Activated B cell treated with CpG ODN at 0.5 μM for 24 hours (primary cell): ENCODE measurements around the gene LSR. TPM values are rescaled to one million over a fixed set of nuclear protein-coding genes. Genes with fewer than 3 reads are reported as not detected.

Experiments used
- ATAC-seq: fragments of 200-7000 bp; cut with Tn5 transposase; one replicate; pipeline ENCODE4 v1.10.0; 2021; ENCODE audit warnings: low read depth, mild to moderate bottlenecking, moderate library complexity
- CTCF ChIA-PET: fragments of 350-600 bp; sonication (Branson Sonifier 250); formaldehyde crosslinking; loops from one replicate; lab custom pipeline; 2021; ENCODE audit warnings: antibody characterized with exemption; lab: Charles Lee
- POLR2A ChIA-PET: fragments of 350-600 bp; sonication (Branson Sonifier 250); formaldehyde crosslinking; loops from one replicate; lab custom pipeline; 2021; ENCODE audit warnings: antibody characterized with exemption; lab: Charles Lee
- DNase-seq: peaks from one replicate; pipeline ENCODE4 v3.0.0; 2022
- H3K27ac Mint-ChIP-seq: one replicate; pipeline ENCODE4 v1.8.0; 2020; ENCODE audit warnings: mixed read lengths
- H3K27me3 Mint-ChIP-seq: one replicate; pipeline ENCODE4 v1.8.0; 2021; ENCODE audit warnings: mixed read lengths
- H3K36me3 Mint-ChIP-seq: one replicate; pipeline ENCODE4 v1.8.0; 2021; ENCODE audit warnings: low read depth, mixed read lengths
- H3K4me1 Mint-ChIP-seq: one replicate; pipeline ENCODE4 v1.8.0; 2021; ENCODE audit warnings: mixed read lengths
- H3K4me3 Mint-ChIP-seq: one replicate; pipeline ENCODE4 v1.8.0; 2020; ENCODE audit warnings: mild to moderate bottlenecking, mixed read lengths
- H3K9me3 Mint-ChIP-seq: one replicate; pipeline ENCODE4 v1.8.0; 2020; ENCODE audit warnings: mixed read lengths
- intact Hi-C: fragments of 100-400 bp; cut with micrococcal nuclease; formaldehyde crosslinking; loops from one replicate; pipeline ENCODE4 v1.15.1; 2024
- total RNA-seq: library from RNA; stranded (reverse); gene quantifications from 2 replicates; pipeline ENCODE4 v1.2.3, GENCODE V29; 2022
- TF ChIP-seq, protein P1 (sequence below): fragments of 200-600 bp; IDR thresholded peaks from one replicate; pipeline ENCODE4 v1.8.0; 2022; ENCODE audit warnings: antibody characterized with exemption, mild to moderate bottlenecking

Gene LSR
- total RNA-seq, 1 donor from 2014 or later = 18.0 TPM

GRCh38 chr19:35315883-35316282 lies 67.1 kb downstream of the LSR start:
- H3K36me3 Mint-ChIP-seq = no peaks in the 10 kb centered on the region
- H3K9me3 Mint-ChIP-seq = no peaks in the 10 kb centered on the region
- ChIA-PET POLR2A (interaction anchor here (1.0 to 11.0 kb wide), 3 partner anchors 16 to 41 kb away, joined by 3 to 304 read pairs (median 124); partner anchors contain the start of genes CD22 and FFAR1), CTCF (interaction anchor here (0.7 to 1.8 kb wide), 5 partner anchors 9 to 179 kb away, joined by 3 to 4 read pairs (median 4); no protein-coding TSS in a partner anchor)
- intact Hi-C loops = no loop called here
- ATAC-seq (no peak), DNase-seq (no peak)
- no peaks in the 10 kb centered on the region for H3K27me3 Mint-ChIP-seq
- H3K4me3 Mint-ChIP-seq = peak overlapping the region; percentile 2
- H3K27ac Mint-ChIP-seq = no peak overlapping the region
- TF ChIP-seq, protein P1, sequence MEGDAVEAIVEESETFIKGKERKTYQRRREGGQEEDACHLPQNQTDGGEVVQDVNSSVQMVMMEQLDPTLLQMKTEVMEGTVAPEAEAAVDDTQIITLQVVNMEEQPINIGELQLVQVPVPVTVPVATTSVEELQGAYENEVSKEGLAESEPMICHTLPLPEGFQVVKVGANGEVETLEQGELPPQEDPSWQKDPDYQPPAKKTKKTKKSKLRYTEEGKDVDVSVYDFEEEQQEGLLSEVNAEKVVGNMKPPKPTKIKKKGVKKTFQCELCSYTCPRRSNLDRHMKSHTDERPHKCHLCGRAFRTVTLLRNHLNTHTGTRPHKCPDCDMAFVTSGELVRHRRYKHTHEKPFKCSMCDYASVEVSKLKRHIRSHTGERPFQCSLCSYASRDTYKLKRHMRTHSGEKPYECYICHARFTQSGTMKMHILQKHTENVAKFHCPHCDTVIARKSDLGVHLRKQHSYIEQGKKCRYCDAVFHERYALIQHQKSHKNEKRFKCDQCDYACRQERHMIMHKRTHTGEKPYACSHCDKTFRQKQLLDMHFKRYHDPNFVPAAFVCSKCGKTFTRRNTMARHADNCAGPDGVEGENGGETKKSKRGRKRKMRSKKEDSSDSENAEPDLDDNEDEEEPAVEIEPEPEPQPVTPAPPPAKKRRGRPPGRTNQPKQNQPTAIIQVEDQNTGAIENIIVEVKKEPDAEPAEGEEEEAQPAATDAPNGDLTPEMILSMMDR = no peak
- peaks cover 76% of the 10 kb centered on the region for H3K4me1 Mint-ChIP-seq

- intact Hi-C loops = no loop called here
- peak; percentile 19 for ATAC-seq
These were observed 67.8 kb downstream of the LSR start for GRCh38 chr19:35316560-35316959.

More at GRCh38 chr19:35316560-35316959, 67.8 kb downstream of the LSR start:
- TF ChIP-seq, protein P1 = no peak
- Mint-ChIP-seq H3K9me3 (no peaks in the 10 kb centered on the region), H3K27ac (peak overlapping the region; percentile 96), H3K27me3 (no peaks in the 10 kb centered on the region), H3K36me3 (no peaks in the 10 kb centered on the region), H3K4me3 (peak overlapping the region; percentile 51), H3K4me1 (peaks cover 82% of the 10 kb centered on the region)
- DNase-seq = no peak
- ChIA-PET CTCF (interaction anchor here (1.2 to 1.8 kb wide), 2 partner anchors 17 to 179 kb away, joined by 3 to 4 read pairs; no protein-coding TSS in a partner anchor), POLR2A (interaction anchor here (0.9 to 11.0 kb wide), 6 partner anchors 10 to 146 kb away, joined by 3 to 304 read pairs (median 5); partner anchors contain the start of genes CD22 and FFAR1)

Other genes starting within 250 kb of the LSR start
- gene GRAMD1A, start 248.7 kb upstream of the LSR start, total RNA-seq = 52.9 and 54.4 TPM in 2 replicates
- gene SCN1B, start 218.5 kb upstream of the LSR start, total RNA-seq = 0.34 and 0.47 TPM in 2 replicates
- gene HPN, start 207.3 kb upstream of the LSR start, total RNA-seq = not detected in 2 replicates
- gene FXYD3, start 133.2 kb upstream of the LSR start, total RNA-seq = not detected in 2 replicates
- not detected in 2 replicates for gene LGI4, start 113.9 kb upstream of the LSR start, total RNA-seq
- gene FXYD1, start 110.2 kb upstream of the LSR start, total RNA-seq = 1.1 TPM in 2 replicates
- gene FXYD7, start 105.7 kb upstream of the LSR start, total RNA-seq = 2.2 and 3.0 TPM in 2 replicates
- 103 and 125 TPM in 2 replicates for gene FXYD5, start 94.3 kb upstream of the LSR start, total RNA-seq
- not detected in 2 replicates for gene FAM187B, start 20.3 kb upstream of the LSR start, total RNA-seq
- gene USF2, start 20.0 kb downstream of the LSR start, total RNA-seq = 233 and 236 TPM in 2 replicates
- gene HAMP, start 33.5 kb downstream of the LSR start, total RNA-seq = 1.3 and 2.2 TPM in 2 replicates
- 0.22 and 0.31 TPM in 2 replicates for gene MAG, start 43.2 kb downstream of the LSR start, total RNA-seq
- 920 and 1,096 TPM in 2 replicates for gene CD22, start 80.2 kb downstream of the LSR start, total RNA-seq
- gene FFAR1, start 98.9 kb downstream of the LSR start, total RNA-seq = 5.1 and 6.0 TPM in 2 replicates
- 0.16 TPM in 1 of 2 replicates, not detected in the other for gene FFAR3, start 109.5 kb downstream of the LSR start, total RNA-seq
- not detected in 2 replicates for gene GPR42, start 122.1 kb downstream of the LSR start, total RNA-seq
- not detected in 2 replicates for gene FFAR2, start 199.3 kb downstream of the LSR start, total RNA-seq
- gene KRTDAP, start 241.5 kb downstream of the LSR start, total RNA-seq = not detected in 2 replicates